HFFc6 (cell line): ENCODE data around the gene OR2T35. TPM values are rescaled to one million over a fixed set of nuclear protein-coding genes. Genes with fewer than 3 reads are reported as not detected.
"Not testable (repeated sequence)": the region's sequence is repeated elsewhere in the genome, so short reads cannot be mapped to it uniquely, and the experiment has no call there.

ENCODE experiments used
- DNase-seq: peaks from one replicate; pipeline ENCODE4 v3.0.0-alpha.2; 2018
- H3K27ac Mint-ChIP-seq: 2 replicates; pipeline ENCODE4 v1.8.0; 2020; ENCODE audit warnings: mild to moderate bottlenecking, mixed read lengths
- H3K27me3 Mint-ChIP-seq: 2 replicates; pipeline ENCODE4 v1.8.0; 2021; ENCODE audit warnings: mild to moderate bottlenecking, moderate library complexity, mixed read lengths; ENCODE audit not compliant: insufficient read depth
- H3K36me3 Mint-ChIP-seq: 2 replicates; pipeline ENCODE4 v1.8.0; 2021; ENCODE audit warnings: low read depth, mixed read lengths
- H3K4me1 Mint-ChIP-seq: 2 replicates; pipeline ENCODE4 v1.8.0; 2020; ENCODE audit warnings: low read depth, mixed read lengths
- H3K4me3 Mint-ChIP-seq: 2 replicates; pipeline ENCODE4 v1.8.0; 2020; ENCODE audit warnings: mild to moderate bottlenecking, moderate library complexity, mixed read lengths
- H3K9me3 Mint-ChIP-seq: 2 replicates; pipeline ENCODE4 v1.8.0; 2020; ENCODE audit warnings: mild to moderate bottlenecking, mixed read lengths
- long read RNA-seq: library from polyadenylated mRNA; unstranded; transcript quantifications from one replicate; pipeline ENCODE4 v2.0.0, GENCODE V29; 2019
- total RNA-seq, 6 experiments: library from RNA; stranded (reverse); fragmentation: NEBNext Ultra II Directional; extraction: Animal tissue kit (Norgen Biotek cat#: 25700); gene quantifications; 2 replicates in 1 of 6; 3 replicates in 5 of 6; pipeline ENCODE4 v1.2.3, GENCODE V29; 2021
- TF ChIP-seq, protein P1 (sequence below): fragments of 200-600 bp; sonication (generic); IDR thresholded peaks from 2 replicates; pipeline ENCODE4 v1.5.0; 2021; ENCODE audit warnings: antibody characterized with exemption, mild to moderate bottlenecking

OR2T35 gene, protein sequence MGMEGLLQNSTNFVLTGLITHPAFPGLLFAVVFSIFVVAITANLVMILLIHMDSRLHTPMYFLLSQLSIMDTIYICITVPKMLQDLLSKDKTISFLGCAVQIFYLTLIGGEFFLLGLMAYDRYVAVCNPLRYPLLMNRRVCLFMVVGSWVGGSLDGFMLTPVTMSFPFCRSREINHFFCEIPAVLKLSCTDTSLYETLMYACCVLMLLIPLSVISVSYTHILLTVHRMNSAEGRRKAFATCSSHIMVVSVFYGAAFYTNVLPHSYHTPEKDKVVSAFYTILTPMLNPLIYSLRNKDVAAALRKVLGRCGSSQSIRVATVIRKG
- total RNA-seq, result not detected
- long read RNA-seq, result 0 reads

DNA sequence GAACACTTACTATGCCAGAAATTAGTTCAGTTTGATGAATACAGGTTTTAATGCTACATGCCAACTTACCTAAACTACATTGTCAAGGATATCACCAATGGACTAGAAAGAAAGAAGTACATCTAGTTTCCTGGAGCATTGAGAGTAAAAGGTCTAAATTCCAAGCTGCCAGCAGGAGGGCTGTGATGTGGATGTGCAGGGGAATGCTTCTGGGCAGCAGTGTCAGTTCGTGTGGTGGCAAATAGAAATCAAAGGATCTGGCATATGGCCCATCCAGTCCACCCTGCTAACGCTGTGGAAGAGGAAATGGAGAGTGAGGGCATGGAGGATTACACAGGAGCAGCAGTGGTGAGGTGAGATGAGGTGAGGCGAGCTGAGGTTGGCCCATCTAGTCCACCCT is at the start of gene OR2T35:
TSS of gene OR2T35 (minus strand) at position 101 of the 400 bp plus-strand sequence. CDS start 6,020 bp downstream, outside the sequence.
- H3K4me1 Mint-ChIP-seq, H3K27me3 Mint-ChIP-seq, H3K4me3 Mint-ChIP-seq, H3K27ac Mint-ChIP-seq, H3K9me3 Mint-ChIP-seq, H3K36me3 Mint-ChIP-seq, DNase-seq: not testable (repeated sequence)

DNA sequence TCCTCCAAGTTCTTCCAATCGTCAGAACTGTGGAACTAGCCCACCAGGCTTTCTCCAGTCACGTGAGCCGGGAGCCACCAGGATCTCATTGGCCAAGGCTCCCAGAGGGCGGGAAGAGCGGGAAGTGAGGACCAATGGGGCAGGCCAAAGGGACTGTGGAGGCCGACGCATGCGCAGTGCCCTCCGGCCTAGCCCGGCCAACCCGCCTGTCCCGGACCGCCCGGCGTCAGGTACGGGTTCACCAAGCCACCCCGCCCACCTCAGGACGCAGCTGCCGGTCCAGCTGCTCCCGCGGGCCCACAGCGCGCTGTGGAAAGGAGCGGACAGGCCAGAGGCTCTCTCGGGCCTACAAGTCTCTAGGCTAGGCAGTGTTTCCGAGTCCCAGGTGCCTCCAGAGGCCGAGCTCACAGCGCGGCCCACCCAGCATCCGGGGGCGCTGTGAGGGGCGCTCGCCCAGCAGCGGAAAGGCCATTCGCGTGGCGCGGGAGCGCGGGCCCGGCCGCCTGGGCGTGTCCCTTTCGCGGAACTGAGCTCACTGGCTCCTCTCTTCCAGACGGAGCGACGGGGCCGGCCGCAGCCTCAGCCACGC is 46.6 kb upstream of the OR2T35 start:
- Mint-ChIP-seq H3K4me3 (no peak overlapping the region), H3K9me3 (peaks cover 48% of the 10 kb centered on the region), H3K27ac (no peak overlapping the region), H3K36me3 (peaks cover 5% of the 10 kb centered on the region), H3K4me1 (0 out of 2 replicates have a peak, but pooled peaks cover 5% of the 10 kb centered on the region), H3K27me3 (no peaks in the 10 kb centered on the region; the same call in 1 of the 2 replicates)
- TF ChIP-seq, protein P1, sequence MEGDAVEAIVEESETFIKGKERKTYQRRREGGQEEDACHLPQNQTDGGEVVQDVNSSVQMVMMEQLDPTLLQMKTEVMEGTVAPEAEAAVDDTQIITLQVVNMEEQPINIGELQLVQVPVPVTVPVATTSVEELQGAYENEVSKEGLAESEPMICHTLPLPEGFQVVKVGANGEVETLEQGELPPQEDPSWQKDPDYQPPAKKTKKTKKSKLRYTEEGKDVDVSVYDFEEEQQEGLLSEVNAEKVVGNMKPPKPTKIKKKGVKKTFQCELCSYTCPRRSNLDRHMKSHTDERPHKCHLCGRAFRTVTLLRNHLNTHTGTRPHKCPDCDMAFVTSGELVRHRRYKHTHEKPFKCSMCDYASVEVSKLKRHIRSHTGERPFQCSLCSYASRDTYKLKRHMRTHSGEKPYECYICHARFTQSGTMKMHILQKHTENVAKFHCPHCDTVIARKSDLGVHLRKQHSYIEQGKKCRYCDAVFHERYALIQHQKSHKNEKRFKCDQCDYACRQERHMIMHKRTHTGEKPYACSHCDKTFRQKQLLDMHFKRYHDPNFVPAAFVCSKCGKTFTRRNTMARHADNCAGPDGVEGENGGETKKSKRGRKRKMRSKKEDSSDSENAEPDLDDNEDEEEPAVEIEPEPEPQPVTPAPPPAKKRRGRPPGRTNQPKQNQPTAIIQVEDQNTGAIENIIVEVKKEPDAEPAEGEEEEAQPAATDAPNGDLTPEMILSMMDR, result no peak
- DNase-seq, result no peak

DNA sequence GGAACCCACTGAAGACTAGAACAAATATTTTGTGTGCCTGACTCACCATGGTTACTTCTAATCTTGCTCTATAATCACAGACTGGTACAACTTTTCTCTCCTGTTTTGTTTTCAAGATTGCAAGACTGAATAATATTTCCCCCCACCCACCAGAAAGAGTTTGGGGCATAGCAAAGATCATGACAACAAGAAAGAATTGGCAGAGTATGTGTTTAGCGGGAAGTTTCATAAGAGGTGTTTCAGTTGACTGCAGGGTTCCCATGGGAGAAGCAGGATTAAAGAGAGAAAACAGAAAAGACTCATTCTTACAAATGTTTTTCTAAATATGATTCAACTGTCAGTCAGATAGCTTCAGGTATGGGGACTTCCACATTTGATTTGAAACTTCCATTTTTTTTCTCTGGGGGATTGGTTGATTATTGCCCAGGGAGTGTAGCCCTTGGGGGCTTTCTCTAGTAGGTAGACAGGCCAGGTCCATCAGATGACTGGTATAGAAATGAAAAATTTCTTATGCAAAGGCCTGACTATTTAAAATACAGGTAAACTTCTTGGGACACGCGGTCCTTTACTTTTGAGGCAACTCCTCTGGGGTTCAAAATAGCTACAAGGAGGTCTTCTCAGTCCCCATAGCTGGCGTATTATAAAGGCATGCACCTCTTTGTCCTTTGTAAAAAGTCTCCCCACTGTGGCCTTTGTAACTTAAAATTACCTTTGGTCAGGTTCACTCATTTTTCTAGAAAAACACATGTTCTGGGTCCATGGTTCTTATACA is 43.6 kb upstream of the OR2T35 start:
- no peak for DNase-seq
- peaks cover 45% of the 10 kb centered on the region for H3K9me3 Mint-ChIP-seq
- no peaks in the 10 kb centered on the region; the same call in 1 of the 2 replicates for H3K27me3 Mint-ChIP-seq
- H3K36me3 Mint-ChIP-seq, result peaks cover 5% of the 10 kb centered on the region
- no peak overlapping the region for H3K4me3 Mint-ChIP-seq
- no peak overlapping the region for H3K27ac Mint-ChIP-seq
- no peaks in the 10 kb centered on the region for H3K4me1 Mint-ChIP-seq
- TF ChIP-seq, protein P1, result no peak

DNA sequence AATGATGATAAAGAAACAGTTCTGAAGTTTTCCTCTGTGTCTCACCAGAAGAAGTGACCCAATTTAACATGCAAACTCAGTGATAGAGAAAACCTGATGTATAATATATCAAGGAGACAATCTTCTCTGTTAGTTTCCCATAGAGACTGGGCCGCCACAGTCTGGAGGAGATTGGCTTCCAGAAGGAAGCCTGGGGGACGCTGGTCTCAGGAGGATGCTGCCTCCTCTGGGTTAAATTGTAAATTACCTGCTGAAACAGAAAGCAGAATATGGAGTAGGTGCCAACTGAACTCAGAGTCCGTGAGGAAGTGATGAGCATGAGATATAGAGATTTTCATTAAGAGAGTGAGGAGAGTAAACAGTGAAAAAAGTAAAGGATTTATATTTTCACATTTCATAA is 41.7 kb upstream of the OR2T35 start:
- H3K4me1 Mint-ChIP-seq, result no peaks in the 10 kb centered on the region
- TF ChIP-seq, protein P1, result no peak
- DNase-seq, result no peak
- no peak overlapping the region for H3K27ac Mint-ChIP-seq
- peaks cover 36% of the 10 kb centered on the region for H3K9me3 Mint-ChIP-seq
- no peaks in the 10 kb centered on the region; the same call in 1 of the 2 replicates for H3K27me3 Mint-ChIP-seq
- H3K36me3 Mint-ChIP-seq, result no peaks in the 10 kb centered on the region
- no peak overlapping the region for H3K4me3 Mint-ChIP-seq

DNA sequence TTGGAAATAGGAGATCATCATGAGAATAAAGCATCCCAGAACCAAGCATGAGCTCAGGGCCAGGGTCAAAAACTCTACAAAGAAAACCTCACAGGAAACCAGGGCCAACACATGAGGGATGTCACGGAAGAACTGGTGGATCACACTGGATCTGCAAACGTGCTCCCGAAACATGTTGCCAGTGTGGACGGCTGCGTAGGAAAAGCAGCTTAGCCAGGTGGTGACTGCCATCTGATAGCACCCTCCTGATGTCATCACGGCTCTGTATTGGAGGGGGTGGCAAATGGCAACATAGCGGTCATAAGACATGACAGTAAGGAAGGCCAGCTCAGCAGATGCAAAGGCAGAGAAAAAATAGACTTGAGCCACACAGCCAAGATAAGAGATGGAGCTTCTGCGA is 36.6 kb upstream of the OR2T35 start:
- TF ChIP-seq, protein P1, result no peak
- Mint-ChIP-seq H3K9me3 (peaks cover 32% of the 10 kb centered on the region), H3K4me1 (no peaks in the 10 kb centered on the region), H3K27ac (no peak overlapping the region), H3K36me3 (no peaks in the 10 kb centered on the region), H3K4me3 (no peak overlapping the region), H3K27me3 (no peaks in the 10 kb centered on the region)
- no peak for DNase-seq
